CD4-positive, alpha-beta T cell treated with Interferon alpha-2 for 1 hour (primary cell): Measurements from ENCODE around the gene NCOA5.

Experiments used
- DNase-seq, 2 donors: peaks; one replicate each; pipeline ENCODE4 v3.0.0-alpha.2; 2020 to 2022

Gene NCOA5

DNA sequence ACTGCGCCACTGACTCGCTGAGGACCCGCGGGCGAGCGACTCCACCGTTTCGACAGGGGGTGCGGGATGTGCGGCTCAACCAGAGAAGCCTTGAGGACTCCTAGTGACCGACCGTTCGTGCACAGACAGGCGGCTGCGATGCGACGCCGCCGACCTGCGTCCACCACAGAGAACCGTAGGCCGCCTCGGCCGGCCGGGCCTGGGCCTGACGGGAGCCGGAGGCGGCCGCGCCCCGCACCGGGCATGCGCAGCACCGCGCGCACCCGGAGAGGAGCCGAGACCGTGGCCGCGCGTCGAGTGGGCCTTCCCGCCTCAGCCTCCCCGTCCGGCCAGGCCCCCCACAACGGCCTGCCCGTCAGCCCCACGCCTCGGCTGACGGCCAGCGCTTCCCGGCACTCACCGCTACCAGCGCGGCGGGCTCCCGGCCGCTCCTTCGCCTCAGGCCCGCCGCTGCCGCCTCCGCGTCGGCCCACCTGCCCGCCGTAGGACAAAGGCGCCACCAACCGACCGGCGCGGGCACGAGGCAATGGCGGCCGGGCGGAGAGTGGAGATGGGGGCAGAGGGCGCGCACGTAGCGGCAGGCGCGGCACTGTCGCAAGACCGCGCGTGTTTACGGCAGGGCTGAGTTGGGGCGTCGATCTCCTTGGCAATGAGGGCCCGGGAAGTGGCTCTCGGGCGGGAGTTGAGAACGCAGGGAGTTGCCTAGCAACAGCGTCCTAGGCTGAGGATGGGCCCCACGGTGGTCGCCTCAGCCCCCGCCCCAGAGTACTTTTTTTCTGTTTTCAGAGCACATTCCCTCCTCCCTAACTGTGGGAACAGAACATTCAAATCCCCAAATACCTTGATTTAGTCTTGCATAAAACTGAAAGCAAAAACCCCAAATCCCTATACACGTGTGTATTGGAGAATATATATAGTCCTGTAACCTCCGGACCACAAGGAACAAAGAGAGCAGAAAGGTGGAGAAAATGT, at the start of gene NCOA5:
Gene NCOA5, minus strand, starts transcription at position 546 of the 972 bp plus-strand sequence. CDS start 10,538 bp downstream, outside the sequence.
- DNase-seq = peak; percentile 94 to 95

DNA sequence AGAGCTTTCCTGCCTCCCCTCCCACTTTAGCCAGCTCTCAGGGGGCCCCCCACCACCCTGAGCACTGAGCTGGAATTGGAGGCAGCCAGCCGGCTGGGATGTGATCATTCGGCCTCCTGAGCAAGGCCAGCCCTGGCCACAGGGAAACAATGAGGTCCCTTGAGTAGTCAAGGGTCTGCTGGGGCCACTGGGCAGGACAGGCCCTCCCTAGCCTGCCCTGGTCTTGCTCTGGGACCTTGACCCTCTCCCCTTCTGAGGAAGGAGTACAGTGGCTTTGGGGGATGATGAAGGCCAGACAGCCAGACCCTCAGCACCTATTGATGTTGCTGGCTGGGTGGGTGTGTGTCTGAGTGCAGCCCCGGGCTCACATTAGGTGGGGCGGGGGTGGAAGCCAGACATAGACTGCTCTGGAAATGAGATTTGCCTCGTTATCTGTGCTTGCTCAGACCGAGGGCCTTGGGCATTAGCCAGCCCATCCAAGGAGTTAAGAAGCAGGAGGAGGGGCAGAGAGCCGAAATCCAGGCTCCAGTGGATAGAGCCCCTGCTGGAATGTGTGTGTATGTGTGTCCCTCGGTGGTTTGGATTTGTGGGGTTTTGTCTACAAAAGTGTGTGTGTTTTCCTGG, 49.6 kb upstream of the NCOA5 start:
- DNase-seq = no peak

DNA sequence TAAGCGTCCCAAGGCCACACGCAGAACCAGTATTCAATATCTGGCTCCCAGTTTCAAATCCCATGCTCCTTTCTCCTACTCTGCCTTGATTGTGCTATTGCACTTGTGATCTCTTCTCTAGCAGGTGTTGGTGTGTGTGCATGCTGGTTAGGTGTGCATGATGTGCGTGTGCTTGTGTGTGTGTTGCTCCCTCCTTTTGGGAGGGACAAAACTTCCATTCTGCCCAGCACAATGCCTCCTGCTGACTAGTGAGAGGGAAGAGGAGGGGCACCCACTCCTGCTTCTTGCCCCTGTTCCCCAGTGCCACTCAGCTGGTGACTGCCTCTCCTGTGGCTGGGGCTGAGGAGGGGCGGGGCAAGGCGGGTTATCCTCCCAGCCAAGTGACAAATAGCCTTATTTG, 48.1 kb upstream of the NCOA5 start:
- DNase-seq = no peak

- no peak for DNase-seq
Measured at GRCh38 chr20:46135856-46136633, 46.3 kb upstream of the NCOA5 start.

DNA sequence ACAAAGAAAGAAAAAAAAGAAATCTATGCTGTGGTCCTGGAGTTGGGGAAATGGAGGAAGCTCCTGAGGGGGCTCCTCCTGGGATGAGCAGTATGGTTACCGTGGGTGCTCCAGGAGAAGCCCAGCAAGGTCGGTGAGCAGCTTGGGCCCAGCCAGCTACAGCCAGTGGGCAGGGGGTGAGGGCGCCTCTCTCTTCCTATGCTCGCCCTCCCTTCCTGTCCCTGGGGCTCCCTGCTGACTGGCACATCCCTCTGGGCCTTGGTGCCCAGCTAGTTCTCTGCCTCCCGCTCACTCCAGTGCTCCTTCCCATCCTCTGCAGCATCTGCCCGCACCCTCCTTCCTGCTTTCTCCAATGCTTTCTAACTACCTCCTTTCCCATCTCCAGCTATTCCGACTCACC, 45.0 kb upstream of the NCOA5 start:
- DNase-seq = no peak

DNA sequence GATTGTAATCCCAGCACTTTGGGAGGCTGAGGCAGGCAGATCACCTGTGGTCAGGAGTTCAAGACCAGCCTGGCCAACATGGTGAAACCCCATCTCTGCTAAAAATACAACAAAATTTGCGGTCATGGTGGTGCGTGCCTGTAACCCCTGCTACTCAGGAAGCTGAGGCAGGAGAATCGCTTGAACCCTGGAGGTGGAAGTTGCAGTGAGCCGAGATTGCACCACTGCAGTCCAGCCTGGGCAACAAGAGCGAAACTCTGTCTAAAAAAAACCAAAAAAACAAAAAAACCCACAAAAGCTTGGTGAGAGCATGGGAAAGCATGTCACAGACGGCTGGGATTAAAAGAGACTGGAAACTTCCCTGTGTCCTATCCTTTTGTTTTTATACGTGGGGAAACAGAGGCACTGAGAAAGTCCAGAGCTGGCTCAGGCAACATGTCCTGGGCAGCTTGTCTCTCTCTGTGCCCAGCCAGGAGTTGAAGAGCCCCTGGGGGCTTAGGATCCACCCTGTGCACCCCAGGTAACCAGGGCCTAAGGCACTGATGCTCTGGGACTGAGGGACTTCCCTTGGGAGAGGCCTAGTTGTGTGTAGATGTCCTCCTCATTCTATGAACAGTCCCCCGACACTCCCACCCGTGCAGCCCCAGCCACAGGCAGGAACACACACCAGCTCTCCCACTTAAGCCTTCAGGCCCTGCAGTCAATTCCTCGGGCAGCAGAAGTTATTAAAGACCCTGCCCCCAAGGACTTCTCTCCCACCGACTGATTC, 44.3 kb upstream of the NCOA5 start:
- DNase-seq = no peak

DNA sequence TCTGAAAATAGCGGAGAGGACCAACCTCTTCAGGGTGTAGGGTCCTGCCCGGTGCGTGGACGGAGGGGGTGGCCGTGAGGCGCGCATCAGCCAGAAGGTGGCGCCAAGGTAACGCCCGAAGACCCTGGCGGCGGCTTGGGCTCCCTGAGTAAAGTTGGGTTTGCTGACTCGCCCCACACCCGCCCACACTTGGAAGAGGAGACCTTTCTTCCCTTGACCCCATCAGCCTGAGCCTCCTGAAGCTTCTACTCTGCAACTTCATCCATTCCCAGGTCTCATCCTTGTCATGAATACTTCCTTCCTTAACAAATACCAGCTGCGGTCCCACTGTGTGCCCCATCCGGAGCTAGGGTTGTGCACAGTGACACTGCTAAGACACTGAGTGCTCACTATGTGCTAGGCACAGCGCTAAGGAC, 43.0 kb upstream of the NCOA5 start:
- peak; percentile 52 to 56 for DNase-seq

DNA sequence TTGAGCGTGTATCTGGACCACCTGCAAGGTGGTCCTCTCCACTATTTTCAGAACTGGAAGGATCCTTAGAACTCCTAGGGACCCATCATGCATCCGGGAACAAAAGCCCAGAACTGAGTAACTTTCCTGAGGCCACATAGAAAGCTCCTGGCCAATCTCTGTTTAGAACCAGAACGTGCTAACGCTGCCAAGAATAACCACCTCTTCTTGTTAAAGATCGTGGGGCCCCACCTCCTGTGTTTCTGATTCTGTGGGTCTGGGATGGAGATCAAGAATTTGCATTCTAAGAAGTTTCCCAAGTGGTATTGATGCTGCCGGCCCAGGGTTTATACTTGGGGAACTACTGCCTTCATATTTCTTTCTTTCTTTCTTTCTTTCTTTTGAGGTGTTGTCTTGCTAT, 41.6 kb upstream of the NCOA5 start:
- no peak for DNase-seq

DNA sequence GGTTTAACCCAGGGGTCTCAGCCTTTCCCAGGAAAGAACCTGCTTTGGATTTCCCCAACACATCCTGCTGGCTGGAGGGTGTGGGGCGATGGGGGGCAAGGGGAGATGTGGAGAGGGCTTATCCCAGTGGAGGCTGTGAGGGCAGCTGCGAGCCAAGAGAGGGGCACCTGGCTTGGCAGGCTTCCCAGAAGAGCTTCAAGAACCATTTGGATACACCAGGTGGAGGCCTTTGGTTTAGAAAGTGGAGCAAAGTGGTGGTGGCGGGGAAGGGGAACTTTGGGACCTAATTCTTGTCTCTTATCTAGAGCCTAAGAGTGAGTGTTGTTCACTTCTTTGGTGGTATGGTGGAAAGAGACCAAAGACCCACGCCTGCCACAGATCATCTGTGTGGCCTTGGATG, 40.8 kb upstream of the NCOA5 start:
- DNase-seq = no peak

DNA sequence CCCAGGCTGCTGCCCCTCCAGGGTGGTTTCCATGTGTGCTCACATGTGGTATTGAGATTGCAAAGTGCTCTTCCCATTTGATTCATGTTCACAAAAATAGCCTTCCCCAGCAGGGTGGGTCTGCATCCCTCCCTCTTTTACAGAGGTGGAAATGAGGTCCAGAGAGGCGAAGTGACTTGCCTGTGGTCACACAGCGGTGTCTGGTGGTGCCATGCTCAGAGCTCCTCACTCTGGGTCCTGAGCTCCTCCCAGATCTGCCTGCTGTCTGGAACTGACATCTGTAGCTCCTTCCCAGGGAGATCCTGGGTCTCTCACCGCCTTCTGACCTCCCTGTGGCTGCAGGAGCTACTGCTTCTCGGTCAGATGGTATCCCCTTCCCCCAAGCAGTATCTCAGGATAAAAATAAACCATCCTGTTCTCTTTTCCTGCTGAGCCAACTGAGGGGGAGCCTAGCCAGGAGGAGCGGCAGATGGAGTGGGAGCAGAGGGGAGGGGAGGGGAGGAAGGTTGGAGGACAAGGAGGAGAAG, 40.3 kb upstream of the NCOA5 start:
- DNase-seq = no peak

GRCh38 chr20:46128310-46129151, 38.8 kb upstream of the NCOA5 start:
- no peak for DNase-seq

GRCh38 chr20:46127396-46128010, 37.7 kb upstream of the NCOA5 start:
- DNase-seq = no peak

DNA sequence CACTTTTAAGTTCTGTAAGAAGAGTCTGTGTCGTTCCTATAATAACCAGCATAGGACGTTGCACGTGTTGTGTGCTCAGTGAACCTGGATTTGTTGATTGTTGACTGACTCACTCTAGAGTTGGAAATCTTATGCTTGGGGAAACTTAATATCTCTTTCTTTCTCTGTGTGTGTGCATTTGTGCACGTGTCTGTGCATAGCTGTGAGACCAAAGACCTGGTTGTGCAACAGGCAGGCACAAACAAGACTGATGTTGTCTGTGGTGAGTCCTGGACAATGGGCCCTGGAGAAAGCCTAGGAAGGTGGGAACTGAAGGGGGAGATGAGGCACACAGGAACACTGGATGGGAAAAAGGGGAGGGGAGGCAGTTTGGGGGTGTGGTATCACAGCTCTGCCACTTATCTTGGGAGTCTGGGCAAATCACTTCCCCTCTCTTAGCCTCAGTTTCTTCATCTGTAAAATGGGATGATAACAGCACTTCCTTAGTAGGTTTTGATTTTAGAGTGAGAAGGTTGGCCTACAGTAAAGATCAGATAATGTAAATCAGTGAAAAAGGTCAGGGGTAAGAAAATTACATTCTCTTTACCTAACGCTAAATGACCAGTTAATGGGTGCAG, 36.8 kb upstream of the NCOA5 start:
- no peak for DNase-seq

- DNase-seq = no peak
Measured at GRCh38 chr20:46123482-46124245, 33.9 kb upstream of the NCOA5 start.

GRCh38 chr20:46122516-46123481, 33.0 kb upstream of the NCOA5 start:
- no peak for DNase-seq

GRCh38 chr20:46122071-46122470, 32.3 kb upstream of the NCOA5 start:
- DNase-seq = no peak

DNA sequence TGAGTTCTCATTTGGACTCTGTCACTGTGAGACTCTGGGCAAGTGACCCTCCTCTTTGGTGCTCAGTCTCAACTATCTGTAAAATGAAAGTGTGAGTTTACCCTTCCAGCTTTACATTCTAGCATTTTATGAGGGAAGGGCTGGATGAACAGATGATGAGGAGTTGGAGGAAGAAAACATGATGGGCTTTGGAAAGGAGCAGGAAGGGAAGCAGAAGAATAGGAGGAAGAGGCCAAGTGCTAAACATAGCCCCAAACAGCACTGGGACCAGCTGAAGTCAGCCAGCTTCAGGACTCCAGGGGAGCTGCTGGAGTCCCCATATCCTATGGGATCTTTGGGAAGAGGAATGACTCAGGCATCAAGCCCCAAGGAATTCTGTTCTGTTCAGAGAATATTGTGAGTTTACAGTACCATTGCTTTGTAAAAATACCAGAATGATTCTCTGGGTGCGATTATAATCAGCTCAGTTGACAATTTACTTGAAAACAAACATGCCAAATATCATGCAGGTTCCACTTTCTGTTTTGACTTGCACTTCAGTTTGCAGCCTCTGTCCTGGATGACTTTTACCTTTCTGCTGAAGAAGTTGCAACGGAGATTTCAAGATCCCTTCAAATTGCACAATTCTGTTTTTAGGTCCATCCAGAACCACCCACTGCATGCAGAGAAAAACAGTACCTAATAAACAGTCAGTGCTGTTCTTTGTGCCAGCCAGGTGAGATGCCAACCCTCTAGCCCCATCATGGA, 31.6 kb upstream of the NCOA5 start:
- DNase-seq = no peak

DNA sequence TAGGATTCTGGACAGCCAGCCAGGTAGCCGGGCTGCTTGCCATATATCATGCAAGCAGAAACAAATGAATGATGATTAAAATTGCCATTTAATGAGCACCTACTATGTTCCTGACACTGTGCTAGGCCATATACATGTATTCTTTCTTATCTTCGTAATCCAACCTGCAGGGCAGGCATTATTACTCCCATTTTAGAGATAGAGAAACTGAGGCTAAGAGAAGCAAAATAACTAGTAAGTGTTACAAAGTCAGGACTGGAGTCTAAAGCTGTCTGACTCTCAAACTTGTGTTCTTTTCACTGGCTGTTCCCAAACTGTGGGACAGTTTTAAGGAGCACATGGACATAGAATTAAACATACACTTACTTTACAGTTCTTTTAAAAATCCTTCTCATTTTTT, 30.4 kb upstream of the NCOA5 start:
- no peak for DNase-seq
